ENCODE results near the gene DOCK11. TPM values are rescaled to one million over a fixed set of nuclear protein-coding genes. Genes with fewer than 3 reads are reported as not detected.

The DOCK11 gene
- total RNA-seq, 1 donor from 2014 or later = 5.8 TPM

DNA sequence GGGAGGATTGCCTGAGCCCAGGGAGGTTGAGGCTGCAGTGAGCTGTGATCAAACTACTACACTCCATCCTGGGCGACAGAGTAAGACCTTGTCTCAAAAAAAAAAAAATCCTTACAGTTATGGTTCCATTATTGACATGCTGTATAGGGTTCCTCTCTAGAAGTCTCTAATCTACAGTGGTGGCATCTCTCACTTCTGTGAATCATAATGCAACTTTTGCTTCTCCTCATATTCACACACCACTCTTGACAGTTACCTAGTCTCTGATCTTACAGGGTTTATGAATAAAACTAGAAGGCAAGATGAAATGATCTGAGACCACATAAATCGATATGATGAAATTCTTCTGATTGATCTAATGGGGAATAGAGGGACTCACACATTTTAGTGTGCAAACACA lies 40.6 kb downstream of the DOCK11 start:
- DNase-seq (ENCODE audit: low spot score, unreplicated experiment) = no peak
- H3K27ac Mint-ChIP-seq = no peak overlapping the region
- H3K9me3 Mint-ChIP-seq (ENCODE audit: low read depth) = peaks cover 24% of the 10 kb centered on the region
- no peak overlapping the region for H3K4me3 Mint-ChIP-seq (ENCODE audit: low read depth)
- TF ChIP-seq, protein P1, sequence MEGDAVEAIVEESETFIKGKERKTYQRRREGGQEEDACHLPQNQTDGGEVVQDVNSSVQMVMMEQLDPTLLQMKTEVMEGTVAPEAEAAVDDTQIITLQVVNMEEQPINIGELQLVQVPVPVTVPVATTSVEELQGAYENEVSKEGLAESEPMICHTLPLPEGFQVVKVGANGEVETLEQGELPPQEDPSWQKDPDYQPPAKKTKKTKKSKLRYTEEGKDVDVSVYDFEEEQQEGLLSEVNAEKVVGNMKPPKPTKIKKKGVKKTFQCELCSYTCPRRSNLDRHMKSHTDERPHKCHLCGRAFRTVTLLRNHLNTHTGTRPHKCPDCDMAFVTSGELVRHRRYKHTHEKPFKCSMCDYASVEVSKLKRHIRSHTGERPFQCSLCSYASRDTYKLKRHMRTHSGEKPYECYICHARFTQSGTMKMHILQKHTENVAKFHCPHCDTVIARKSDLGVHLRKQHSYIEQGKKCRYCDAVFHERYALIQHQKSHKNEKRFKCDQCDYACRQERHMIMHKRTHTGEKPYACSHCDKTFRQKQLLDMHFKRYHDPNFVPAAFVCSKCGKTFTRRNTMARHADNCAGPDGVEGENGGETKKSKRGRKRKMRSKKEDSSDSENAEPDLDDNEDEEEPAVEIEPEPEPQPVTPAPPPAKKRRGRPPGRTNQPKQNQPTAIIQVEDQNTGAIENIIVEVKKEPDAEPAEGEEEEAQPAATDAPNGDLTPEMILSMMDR (IDR thresholded peaks at IDR 0.05; ENCODE audit: unreplicated experiment) = no peak
- H3K27me3 Mint-ChIP-seq = no peaks in the 10 kb centered on the region
- H3K4me1 Mint-ChIP-seq (ENCODE audit: low read depth) = peaks cover 1% of the 10 kb centered on the region
- peaks cover 1% of the 10 kb centered on the region for H3K36me3 Mint-ChIP-seq (ENCODE audit: insufficient read depth)

DNA sequence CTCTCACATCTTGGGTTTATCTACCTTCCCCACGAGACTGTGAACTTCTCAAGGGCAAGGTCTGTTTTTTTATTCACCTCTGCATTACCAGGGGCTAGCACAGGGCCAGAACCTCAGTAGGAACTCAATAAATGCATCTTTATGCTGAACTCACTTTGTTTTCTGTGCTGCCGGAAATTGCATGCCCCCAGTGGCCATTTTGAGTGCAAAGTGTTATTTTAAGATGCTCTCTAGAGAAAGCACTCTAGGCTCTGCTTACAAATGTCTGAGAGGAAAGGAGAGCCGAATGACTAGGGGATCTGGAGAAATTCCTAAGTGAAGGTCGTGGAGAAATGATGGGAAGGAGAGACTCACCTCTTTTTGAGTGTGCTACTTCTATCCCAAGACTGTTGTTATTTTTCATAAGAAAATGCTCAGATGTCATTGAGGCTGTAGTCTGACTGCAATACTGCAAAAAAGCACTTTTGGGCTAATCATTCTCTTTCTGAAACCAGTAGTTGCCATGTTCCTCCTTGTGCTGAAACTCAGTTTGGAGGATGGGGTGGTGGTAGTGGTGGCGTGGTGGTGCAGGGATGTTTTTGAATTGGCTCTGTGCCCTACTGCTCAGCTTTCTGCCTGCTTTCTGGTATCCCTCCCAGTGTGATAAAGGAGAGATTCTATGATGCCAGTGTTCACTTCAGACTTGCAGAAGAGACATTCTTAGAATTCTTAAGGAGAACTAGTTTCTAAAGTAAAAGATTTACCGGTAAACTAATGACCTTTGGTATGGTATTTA lies 41.3 kb downstream of the DOCK11 start:
- Mint-ChIP-seq H3K4me1 (ENCODE audit: low read depth) (peaks cover 1% of the 10 kb centered on the region), H3K27ac (no peak overlapping the region), H3K36me3 (ENCODE audit: insufficient read depth) (peaks cover 1% of the 10 kb centered on the region), H3K27me3 (no peaks in the 10 kb centered on the region), H3K9me3 (ENCODE audit: low read depth) (peaks cover 22% of the 10 kb centered on the region), H3K4me3 (ENCODE audit: low read depth) (no peak overlapping the region)
- TF ChIP-seq, protein P1 (IDR thresholded peaks at IDR 0.05; ENCODE audit: unreplicated experiment) = peak; percentile 43
- no peak for DNase-seq (ENCODE audit: low spot score, unreplicated experiment)

DNA sequence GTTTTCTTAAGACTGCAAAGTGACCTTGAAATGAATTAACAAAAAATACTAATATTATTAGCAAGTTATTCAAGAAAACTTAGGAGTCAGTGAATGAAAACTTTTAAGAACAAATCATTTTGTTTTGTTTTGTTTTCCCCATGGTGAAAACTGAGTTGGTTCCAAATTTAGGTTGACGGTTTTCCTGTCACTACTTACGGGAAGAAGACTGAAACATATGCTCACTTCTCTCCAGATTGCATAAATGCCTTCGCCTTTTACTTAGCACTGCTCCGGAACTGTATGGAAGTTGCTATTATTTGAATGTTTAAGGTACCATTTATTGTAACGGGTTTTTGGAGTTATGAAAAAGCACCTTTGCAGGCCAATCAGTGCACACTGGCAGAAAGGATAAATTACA lies 42.8 kb downstream of the DOCK11 start:
- Mint-ChIP-seq H3K27me3 (no peaks in the 10 kb centered on the region), H3K36me3 (ENCODE audit: insufficient read depth) (no peaks in the 10 kb centered on the region), H3K27ac (no peak overlapping the region), H3K9me3 (ENCODE audit: low read depth) (peaks cover 18% of the 10 kb centered on the region), H3K4me1 (ENCODE audit: low read depth) (peaks cover 1% of the 10 kb centered on the region), H3K4me3 (ENCODE audit: low read depth) (no peak overlapping the region)
- TF ChIP-seq, protein P1 (IDR thresholded peaks at IDR 0.05; ENCODE audit: unreplicated experiment) = no peak
- DNase-seq (ENCODE audit: low spot score, unreplicated experiment) = no peak

DNA sequence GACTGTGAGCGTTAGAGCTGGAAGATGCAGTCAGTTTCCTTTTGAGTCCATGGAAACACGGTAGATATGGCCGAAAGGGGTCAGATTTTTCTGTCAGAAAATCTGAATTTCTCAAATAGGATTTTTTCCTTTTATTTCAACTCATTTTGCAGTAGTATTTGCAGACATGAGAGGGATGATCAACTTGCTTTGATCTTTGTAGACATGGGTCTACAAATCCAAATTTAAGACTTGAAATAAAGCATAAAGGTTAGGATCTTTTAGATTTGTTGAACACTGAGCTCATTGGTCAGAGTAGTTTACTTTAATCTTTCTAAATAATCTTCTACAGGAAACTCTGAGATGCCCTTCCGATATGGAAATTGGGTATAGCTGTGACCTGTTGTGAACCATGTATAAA lies 44.7 kb downstream of the DOCK11 start:
- TF ChIP-seq, protein P1 (IDR thresholded peaks at IDR 0.05; ENCODE audit: unreplicated experiment) = no peak

DNA sequence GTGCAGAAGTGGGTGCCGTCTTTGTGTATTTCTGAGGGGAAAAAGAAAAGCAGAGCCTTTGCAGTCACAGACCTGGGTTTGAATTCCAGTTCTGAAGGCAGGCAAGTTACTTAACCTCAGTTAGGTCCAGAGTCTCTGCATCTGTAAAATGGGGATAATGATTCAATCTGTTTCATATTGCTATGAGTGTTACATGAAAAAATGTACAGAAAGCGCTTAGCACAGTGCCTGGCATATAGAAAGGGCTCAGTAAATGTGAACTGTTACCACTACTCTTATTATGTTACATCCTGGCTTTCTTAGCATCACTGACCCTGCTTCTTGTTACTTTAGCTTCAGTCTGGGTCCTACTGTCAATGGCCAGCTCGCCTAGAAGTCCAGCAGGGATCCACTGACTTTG lies 45.9 kb downstream of the DOCK11 start:
- peaks cover 10% of the 10 kb centered on the region for H3K9me3 Mint-ChIP-seq (ENCODE audit: low read depth)
- no peak overlapping the region for H3K4me3 Mint-ChIP-seq (ENCODE audit: low read depth)
- H3K27me3 Mint-ChIP-seq = no peaks in the 10 kb centered on the region
- TF ChIP-seq, protein P1 (IDR thresholded peaks at IDR 0.05; ENCODE audit: unreplicated experiment) = no peak
- H3K4me1 Mint-ChIP-seq (ENCODE audit: low read depth) = peaks cover 1% of the 10 kb centered on the region
- no peak for DNase-seq (ENCODE audit: low spot score, unreplicated experiment)
- no peak overlapping the region for H3K27ac Mint-ChIP-seq
- H3K36me3 Mint-ChIP-seq (ENCODE audit: insufficient read depth) = peaks cover 3% of the 10 kb centered on the region

More for the DNA sequence above, 44.7 kb downstream of the DOCK11 start:
- H3K27me3 Mint-ChIP-seq = no peaks in the 10 kb centered on the region
- no peak for DNase-seq (ENCODE audit: low spot score, unreplicated experiment)
- H3K4me1 Mint-ChIP-seq (ENCODE audit: low read depth) = peaks cover 1% of the 10 kb centered on the region
- H3K27ac Mint-ChIP-seq = no peak overlapping the region
- H3K4me3 Mint-ChIP-seq (ENCODE audit: low read depth) = no peak overlapping the region
- peaks cover 13% of the 10 kb centered on the region for H3K9me3 Mint-ChIP-seq (ENCODE audit: low read depth)
- H3K36me3 Mint-ChIP-seq (ENCODE audit: insufficient read depth) = peaks cover 3% of the 10 kb centered on the region

Measured in progenitor cell of endocrine pancreas (in vitro differentiated cells).